A549 treated with RU486 at 1 μM for 4 hours (cell line): ENCODE data around the gene LAMC1. TPM values are rescaled to one million over a fixed set of nuclear protein-coding genes. Genes with fewer than 3 reads are reported as not detected.

Experiments
- total RNA-seq: library from RNA; stranded (reverse); fragments of 200-300 nt; extraction: Qiagen RNA extraction; gene quantifications from 5 replicates; pipeline ENCODE4 v1.2.3, GENCODE V29; 2022; ENCODE audit warnings: low read depth

LAMC1 gene
- total RNA-seq, result 101 to 130 TPM (median 110 TPM) in 5 replicates

DNA sequence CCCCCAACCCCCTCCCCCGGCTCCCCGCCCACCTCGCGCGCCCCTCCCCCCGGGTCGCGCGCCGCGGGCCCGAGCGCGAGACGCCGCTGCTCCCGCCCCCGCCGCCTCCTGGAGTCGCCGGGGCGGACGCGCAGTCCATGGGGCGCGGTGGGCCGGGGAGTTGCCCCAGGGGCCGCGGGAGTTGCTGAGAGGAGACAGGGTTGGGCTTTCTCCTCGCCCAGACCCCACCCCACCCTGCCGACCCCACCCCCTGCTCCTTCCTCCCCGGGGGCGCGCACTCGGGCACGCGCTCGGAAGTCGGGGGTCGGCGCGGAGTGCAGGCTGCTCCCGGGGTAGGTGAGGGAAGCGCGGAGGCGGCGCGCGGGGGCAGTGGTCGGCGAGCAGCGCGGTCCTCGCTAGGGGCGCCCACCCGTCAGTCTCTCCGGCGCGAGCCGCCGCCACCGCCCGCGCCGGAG is at the start of gene LAMC1:
Gene LAMC1 (plus strand): TSS at position 275 of the 455 bp plus-strand sequence. CDS start 297 bp downstream, outside the sequence.

DNA sequence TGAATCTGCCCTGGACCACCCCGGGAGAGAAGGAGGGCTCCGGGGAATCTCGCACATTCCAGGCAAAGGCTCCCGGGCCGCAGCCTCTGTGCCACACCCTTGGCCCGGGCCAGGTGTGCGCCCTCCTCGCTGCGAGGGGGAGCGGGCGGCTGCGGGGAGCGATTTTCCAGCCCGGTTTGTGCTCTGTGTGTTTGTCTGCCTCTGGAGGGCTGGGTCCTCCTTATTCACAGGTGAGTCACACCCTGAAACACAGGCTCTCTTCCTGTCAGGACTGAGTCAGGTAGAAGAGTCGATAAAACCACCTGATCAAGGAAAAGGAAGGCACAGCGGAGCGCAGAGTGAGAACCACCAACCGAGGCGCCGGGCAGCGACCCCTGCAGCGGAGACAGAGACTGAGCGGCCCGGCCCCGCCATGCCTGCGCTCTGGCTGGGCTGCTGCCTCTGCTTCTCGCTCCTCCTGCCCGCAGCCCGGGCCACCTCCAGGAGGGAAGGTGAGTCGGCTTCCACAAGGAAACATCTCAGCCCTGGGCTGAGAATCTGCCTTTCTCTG is 162.8 kb downstream of the LAMC1 start, which contains the start of gene LAMC2:
Gene LAMC2 (plus strand): TSS at position 324 of the 550 bp plus-strand sequence. CDS start 89 bp downstream, at position 413.

Other genes starting within 250 kb of the LAMC1 start
- gene NPL, start 233.6 kb upstream of the LAMC1 start, total RNA-seq, result 0.57 to 1.5 TPM (median 0.79 TPM) in 5 replicates
- 157 to 187 TPM (median 175 TPM) in 5 replicates for gene DHX9, start 184.1 kb upstream of the LAMC1 start, total RNA-seq
- gene SHCBP1L, start 70.3 kb upstream of the LAMC1 start, total RNA-seq, result not detected in 5 replicates
- 21.0 to 28.9 TPM (median 24.9 TPM) in 5 replicates for gene LAMC2, start 162.8 kb downstream of the LAMC1 start, total RNA-seq